Colonic mucosa (tissue), 4 donors: ENCODE results near the gene ZNF576. TPM values are rescaled to one million over a fixed set of nuclear protein-coding genes. Genes with fewer than 3 reads are reported as not detected.

Experiments
- DNase-seq: peaks from one replicate; pipeline ENCODE4 v3.0.0-alpha.2; 2020
- H3K27ac ChIP-seq: fragments of 200-600 bp; one replicate; pipeline ENCODE4 v1.8.0; 2021
- H3K27me3 ChIP-seq: fragments of 200-600 bp; one replicate; pipeline ENCODE4 v1.8.0; 2021
- H3K36me3 ChIP-seq: fragments of 200-600 bp; one replicate; pipeline ENCODE4 v1.8.0; 2021
- H3K4me1 ChIP-seq: fragments of 200-600 bp; one replicate; pipeline ENCODE4 v1.8.0; 2021; ENCODE audit warnings: mild to moderate bottlenecking
- H3K4me3 ChIP-seq: fragments of 200-600 bp; one replicate; pipeline ENCODE4 v1.8.0; 2021
- H3K9ac ChIP-seq, 2 donors: one replicate each; pipeline ENCODE4 v1.7.0; 2013; ENCODE audit warnings: control low read depth in 2 of 2, low read depth in 2 of 2, low read length in 2 of 2
- H3K9me3 ChIP-seq: fragments of 200-600 bp; one replicate; pipeline ENCODE4 v1.8.0; 2021
- intact Hi-C: fragments of 100-400 bp; cut with DNase I; formaldehyde crosslinking; loops from one replicate; pipeline ENCODE4 v1.14.1; 2022
- total RNA-seq, 2 donors: library from RNA; stranded (reverse); fragmentation: NEBNext Ultra II Directional in 1 of 2; extraction: Animal tissue kit (Norgen Biotek cat#: 25700) in 1 of 2; gene quantifications; one replicate each; pipeline ENCODE4 v1.2.1, GENCODE V29; 2021
- TF ChIP-seq, protein P1 (sequence below): fragments of 200-600 bp; IDR thresholded peaks from one replicate; pipeline ENCODE4 v1.8.0; 2022; ENCODE audit warnings: antibody characterized with exemption, mild to moderate bottlenecking
- donor health status: healthy.
- donor health status: DM: no; HTN: no; CAD: no.
- donor health status: DM: no; HTN: no; CAD: no.

ZNF576 gene
- total RNA-seq, 2 donors from 2014 or later, result 15.4 to 27.1 TPM

DNA sequence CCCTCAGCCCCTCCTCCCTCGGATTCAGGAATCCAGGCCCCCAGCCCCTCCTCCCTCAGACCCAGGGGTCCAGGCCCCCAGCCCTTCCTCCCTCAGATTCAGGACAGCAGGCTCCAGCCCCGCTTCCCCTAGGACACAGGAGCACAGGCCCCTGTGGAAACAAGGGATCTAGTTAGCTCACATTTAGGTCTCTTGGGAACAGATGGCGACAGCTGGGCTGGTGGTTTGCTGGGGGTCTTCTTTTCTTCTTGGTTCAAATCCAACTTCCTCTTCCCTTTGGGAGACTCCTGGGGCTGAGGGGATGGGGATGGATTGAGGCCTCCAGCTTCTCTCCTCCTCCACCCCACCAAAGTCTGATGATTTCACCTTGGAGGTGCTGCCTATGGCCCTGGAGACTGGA lies 43.8 kb upstream of the ZNF576 start:
- no peaks in the 10 kb centered on the region for H3K27me3 ChIP-seq
- H3K9me3 ChIP-seq, result no peaks in the 10 kb centered on the region
- TF ChIP-seq, protein P1, sequence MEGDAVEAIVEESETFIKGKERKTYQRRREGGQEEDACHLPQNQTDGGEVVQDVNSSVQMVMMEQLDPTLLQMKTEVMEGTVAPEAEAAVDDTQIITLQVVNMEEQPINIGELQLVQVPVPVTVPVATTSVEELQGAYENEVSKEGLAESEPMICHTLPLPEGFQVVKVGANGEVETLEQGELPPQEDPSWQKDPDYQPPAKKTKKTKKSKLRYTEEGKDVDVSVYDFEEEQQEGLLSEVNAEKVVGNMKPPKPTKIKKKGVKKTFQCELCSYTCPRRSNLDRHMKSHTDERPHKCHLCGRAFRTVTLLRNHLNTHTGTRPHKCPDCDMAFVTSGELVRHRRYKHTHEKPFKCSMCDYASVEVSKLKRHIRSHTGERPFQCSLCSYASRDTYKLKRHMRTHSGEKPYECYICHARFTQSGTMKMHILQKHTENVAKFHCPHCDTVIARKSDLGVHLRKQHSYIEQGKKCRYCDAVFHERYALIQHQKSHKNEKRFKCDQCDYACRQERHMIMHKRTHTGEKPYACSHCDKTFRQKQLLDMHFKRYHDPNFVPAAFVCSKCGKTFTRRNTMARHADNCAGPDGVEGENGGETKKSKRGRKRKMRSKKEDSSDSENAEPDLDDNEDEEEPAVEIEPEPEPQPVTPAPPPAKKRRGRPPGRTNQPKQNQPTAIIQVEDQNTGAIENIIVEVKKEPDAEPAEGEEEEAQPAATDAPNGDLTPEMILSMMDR, result no peak
- H3K27ac ChIP-seq, result no peak overlapping the region
- no peak overlapping the region for H3K4me3 ChIP-seq
- peaks cover 5% of the 10 kb centered on the region for H3K36me3 ChIP-seq
- H3K9ac ChIP-seq, result no peak overlapping the region
- intact Hi-C loops, result no loop called here
- H3K4me1 ChIP-seq, result no peaks in the 10 kb centered on the region
- DNase-seq, result no peak

- intact Hi-C loops, result no loop called here
- Histone ChIP-seq H3K36me3 (peaks cover 5% of the 10 kb centered on the region), H3K4me1 (no peaks in the 10 kb centered on the region), H3K9ac (no peak overlapping the region), H3K9me3 (no peaks in the 10 kb centered on the region), H3K27me3 (no peaks in the 10 kb centered on the region), H3K4me3 (no peak overlapping the region), H3K27ac (no peak overlapping the region)
- no peak for DNase-seq
- TF ChIP-seq, protein P1, result no peak
Measured at GRCh38 chr19:43553656-43554055, 42.7 kb upstream of the ZNF576 start.

- TF ChIP-seq, protein P1, result no peak
- no peak overlapping the region for H3K4me3 ChIP-seq
- H3K9ac ChIP-seq, result no peak overlapping the region
- peaks cover 5% of the 10 kb centered on the region for H3K36me3 ChIP-seq
- H3K27me3 ChIP-seq, result no peaks in the 10 kb centered on the region
- intact Hi-C loops, result no loop called here
- no peaks in the 10 kb centered on the region for H3K9me3 ChIP-seq
- no peak overlapping the region for H3K27ac ChIP-seq
- no peaks in the 10 kb centered on the region for H3K4me1 ChIP-seq
- no peak for DNase-seq
Measured at GRCh38 chr19:43554317-43554895, 42.0 kb upstream of the ZNF576 start.

- Histone ChIP-seq H3K9me3 (no peaks in the 10 kb centered on the region), H3K27ac (no peak overlapping the region), H3K9ac (no peak overlapping the region), H3K36me3 (peaks cover 5% of the 10 kb centered on the region), H3K4me1 (no peaks in the 10 kb centered on the region), H3K4me3 (no peak overlapping the region), H3K27me3 (no peaks in the 10 kb centered on the region)
- intact Hi-C loops, result loop anchor here (5.0 kb wide), 1 partner anchor 97 kb away; no protein-coding TSS in a partner anchor
- TF ChIP-seq, protein P1, result peak; percentile 67
- peak; percentile 86 for DNase-seq
Measured at GRCh38 chr19:43555185-43555770, 41.1 kb upstream of the ZNF576 start.

- H3K27me3 ChIP-seq, result no peaks in the 10 kb centered on the region
- intact Hi-C loops, result no loop called here
- TF ChIP-seq, protein P1, result no peak
- no peaks in the 10 kb centered on the region for H3K4me1 ChIP-seq
- H3K9ac ChIP-seq, result no peak overlapping the region
- H3K9me3 ChIP-seq, result no peaks in the 10 kb centered on the region
- no peak overlapping the region for H3K4me3 ChIP-seq
- no peak for DNase-seq
- no peak overlapping the region for H3K27ac ChIP-seq
- no peaks in the 10 kb centered on the region for H3K36me3 ChIP-seq
Measured at GRCh38 chr19:43560687-43561086, 35.7 kb upstream of the ZNF576 start.
